NCI-H2196 (cell line): ENCODE measurements around the gene PTX3.

Experiments
- DNase-seq: peaks from one replicate; lab custom pipeline; 2025; ENCODE audit not compliant: unreplicated experiment; lab: John Stamatoyannopoulos, UW

PTX3 gene

DNA sequence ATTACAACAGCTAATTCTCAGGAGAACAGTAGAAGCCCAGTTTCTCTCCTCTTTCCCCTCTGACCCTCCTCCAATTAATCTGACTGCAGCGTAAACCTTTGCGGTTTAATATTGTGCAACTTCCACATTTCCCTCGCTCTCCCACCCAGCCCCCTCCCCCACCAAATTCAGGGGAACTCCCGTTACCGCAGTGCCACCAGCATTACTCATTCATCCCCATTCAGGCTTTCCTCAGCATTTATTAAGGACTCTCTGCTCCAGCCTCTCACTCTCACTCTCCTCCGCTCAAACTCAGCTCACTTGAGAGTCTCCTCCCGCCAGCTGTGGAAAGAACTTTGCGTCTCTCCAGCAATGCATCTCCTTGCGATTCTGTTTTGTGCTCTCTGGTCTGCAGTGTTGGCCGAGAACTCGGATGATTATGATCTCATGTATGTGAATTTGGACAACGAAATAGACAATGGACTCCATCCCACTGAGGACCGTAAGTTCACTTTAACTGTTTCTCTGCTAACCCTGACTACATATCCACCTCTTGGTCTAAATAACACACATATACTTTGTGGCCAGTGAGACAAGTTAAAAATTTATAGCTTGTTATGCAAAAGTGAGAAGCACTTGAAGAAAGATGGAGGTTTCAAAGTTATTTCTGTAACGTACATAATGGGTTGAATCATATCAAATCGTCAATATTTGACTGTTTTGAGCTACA, at the start of gene PTX3:
Gene PTX3 (plus strand): TSS at position 268 of the 709 bp plus-strand sequence. CDS start 84 bp downstream, at position 352.
- no peak for DNase-seq

DNA sequence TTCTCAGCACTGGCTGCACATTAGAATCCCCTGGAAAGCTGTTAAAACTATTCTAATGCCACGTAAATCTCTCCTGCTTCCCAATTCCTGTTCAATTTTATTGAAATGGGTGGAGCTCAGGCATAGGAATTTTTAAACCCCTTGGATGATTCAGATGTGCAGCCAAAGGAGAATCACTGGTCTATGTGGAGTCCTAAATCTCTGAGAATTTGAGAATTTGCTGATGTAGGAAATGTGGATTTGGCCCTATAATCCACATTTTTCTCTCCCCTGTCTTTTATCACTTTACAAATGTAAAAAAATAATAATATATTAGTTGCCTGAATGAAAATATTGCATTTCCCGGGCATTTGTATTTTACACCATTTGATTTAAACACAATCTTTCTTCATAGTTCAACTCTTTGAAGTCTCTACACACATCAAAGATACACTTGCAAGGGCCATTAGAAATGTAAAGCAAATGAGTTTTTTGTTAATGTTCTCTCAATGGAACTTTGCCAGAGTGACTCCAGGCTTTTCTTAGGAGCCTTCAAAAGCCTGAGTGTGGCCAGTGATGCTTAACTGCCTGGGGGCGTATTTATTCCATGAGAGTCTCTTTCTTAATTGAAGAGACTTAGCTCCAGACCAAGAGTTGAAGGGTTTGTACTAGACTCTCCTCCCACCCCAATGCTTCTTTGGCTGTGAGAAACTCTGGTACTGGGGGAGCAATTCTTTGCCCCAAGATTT, 48.8 kb upstream of the PTX3 start:
- no peak for DNase-seq

DNA sequence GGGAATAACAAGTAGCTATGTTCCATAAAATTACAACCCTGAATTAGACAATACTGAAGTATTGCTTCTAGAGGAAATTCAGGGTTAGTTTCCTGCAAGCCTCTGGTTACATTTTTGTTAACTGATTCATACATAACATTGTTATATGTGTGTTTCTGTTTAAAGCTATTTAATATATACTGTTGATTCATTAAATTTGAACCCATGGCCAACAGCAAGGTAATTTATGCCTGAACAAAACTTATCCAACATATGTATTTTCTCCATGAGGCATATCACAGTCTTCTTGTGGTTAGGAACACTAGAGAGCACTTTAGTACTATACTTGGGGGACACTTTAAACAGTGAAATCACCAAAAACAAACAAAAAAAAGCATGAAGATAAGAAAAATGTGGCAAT, 47.7 kb upstream of the PTX3 start:
- DNase-seq, result no peak

DNA sequence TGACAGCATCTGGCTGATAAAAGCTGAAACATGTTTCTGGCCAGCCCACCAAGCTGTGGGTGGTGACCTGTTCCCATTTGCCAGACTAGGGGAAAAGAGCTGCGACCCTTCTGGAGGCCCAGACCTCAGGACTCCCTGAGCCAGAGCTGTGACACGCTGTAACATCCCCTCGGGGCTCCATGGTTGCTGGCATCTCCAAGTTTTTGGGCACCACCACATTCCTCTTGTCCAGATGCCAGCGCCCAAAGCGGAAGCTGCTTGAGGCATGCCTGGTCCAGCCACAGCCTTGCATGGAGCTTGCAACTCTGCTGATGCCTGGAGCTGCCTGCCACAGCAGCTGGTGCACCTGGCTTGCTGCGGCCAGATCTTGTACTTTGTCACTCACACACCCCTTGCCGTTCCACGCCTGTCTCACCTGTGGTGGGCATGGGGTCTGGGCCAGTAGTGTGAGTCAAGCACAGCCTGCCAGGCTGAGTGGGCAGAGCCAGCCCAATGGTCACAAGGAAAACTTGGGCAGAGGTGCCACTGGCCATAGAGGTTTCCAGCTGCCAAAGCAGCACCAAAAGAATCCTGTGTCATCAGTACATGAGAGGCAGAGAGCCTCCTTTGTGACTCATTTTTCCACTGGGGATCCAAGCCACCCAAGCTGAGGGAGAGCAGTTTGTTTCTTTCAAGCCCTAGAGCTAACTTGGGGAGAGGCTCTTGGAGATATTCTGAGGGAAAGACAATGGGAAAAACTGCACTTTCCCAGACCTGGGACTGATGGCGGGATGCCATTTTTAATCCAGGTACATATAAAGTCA, 45.7 kb upstream of the PTX3 start:
- no peak for DNase-seq

DNA sequence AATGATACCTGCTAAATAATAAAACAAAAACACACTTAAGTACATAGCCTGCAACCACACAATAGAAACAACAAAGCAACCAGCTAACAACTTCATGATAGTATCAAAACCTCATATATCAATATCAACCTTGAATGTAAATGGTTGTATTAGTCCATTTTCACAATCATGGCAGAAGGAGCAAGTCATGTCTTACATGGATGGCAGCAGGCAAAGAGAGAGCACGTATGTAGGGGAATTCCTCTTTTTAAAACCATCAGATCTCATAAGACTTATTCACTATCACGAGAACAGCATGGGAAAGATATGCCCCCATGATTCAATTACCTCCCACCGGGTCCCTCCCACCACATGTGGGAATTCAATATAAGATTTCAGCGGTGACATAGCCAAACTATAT, 44.5 kb upstream of the PTX3 start:
- no peak for DNase-seq

DNA sequence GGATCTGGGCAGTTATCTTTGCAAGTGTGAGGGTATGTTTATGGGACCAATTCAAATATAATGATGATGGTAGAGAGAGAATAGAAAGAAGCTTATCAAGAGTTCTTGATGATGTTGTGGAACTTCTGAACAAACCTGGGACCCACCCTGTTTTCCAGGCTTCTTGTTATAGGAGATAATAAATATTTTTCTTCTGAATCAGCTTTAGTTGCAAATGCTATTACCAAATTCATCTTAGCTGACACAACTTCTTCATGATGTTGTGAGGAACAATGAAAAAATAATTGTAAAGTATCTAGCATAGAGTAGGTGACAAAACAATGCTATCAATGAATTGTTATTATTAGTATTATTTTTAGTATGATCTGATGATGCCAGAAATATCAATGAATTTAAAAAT, 43.5 kb upstream of the PTX3 start:
- DNase-seq, result no peak

DNA sequence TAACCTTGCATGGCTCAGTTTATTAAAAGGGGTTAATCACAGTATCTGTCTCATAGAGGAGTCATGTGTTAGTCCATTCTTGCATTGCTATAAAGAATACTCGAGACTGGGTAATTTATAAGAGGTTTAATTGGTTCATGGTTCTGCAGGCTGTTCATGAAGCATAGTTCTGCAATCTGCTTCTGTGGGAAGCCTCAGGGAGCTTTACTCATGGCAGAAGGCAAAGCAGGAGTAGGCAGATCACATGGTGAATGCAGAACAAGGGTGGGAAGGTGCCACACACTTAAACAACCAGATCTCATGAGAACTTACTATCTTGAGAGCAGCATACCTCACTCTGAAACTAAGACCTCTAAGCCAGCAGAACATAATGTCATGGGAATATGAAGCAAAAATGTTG, 42.2 kb upstream of the PTX3 start:
- DNase-seq, result no peak

DNA sequence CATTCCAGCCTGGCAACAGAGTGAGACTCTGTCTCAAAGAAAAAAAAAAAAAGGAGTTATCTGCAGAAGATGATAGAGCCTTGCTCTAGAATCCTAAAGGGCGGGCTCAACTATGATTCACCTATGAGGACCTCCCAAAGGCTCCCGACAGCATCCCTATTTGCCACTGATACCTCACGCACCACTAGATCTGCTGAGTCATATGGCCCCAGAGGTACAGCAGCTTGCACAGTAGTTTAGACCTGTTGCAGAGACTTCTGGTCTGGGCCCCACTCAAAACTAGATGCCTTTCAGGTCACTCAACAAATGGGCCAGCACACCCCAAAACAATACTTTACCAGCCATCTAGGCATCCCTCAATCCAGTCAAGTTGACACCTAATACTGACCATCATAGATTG, 38.1 kb upstream of the PTX3 start:
- DNase-seq, result no peak

DNA sequence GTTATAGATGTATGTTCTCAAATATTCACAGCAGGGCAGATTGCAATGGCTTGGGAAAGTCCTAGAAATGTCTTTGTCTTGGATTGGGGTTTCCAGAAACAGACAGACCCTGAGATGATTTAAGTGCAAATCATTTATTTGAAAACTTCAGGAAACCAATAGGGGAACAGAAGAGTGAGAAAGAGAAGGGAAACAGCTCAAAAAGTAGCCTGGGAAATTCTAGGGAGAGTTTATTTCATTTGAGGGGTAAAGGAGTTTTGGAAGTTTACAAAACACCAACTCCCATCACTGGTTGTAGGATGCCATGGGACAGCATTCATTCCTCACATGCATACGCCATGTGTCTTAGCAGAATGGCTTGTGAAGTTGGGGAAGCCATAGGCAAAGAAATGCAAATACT, 32.3 kb upstream of the PTX3 start:
- no peak for DNase-seq

DNA sequence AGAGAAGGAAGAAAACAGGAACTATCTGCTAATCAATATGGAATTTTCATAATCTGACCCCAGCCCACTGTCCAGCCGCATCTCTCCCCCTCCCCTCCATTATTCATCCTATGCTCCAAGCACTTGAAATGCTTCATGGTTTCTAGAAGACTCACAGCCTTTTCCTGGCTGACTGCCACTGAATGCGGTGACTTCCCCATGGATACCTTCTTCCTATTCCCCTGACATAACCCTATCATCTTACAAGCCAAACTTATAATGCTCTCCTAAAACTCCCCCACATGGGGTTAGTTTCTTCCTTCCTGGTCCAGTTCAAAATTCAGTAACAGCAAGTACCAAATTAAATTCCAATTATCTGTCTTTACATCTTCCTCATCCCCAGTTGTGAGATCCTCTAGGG, 31.2 kb upstream of the PTX3 start:
- no peak for DNase-seq

DNA sequence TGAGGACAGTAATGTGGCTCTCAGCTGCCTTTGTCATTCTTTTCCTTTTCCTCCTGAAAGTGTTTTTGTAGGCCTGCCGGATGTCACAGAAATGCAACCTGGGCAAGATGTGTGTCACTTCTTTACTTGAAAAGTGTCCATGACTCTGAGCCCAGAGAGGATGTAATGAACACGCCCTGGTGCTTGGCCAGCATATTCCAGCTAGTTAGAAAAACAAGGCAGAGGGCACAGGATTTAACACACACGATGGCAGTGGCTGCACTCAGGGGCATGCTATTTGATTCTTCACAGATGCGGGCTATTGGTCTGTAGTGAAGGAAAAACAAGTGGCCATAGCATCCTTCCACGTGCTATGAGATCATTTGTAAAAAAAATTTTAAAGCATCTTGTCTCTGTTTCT, 30.3 kb upstream of the PTX3 start:
- no peak for DNase-seq

DNA sequence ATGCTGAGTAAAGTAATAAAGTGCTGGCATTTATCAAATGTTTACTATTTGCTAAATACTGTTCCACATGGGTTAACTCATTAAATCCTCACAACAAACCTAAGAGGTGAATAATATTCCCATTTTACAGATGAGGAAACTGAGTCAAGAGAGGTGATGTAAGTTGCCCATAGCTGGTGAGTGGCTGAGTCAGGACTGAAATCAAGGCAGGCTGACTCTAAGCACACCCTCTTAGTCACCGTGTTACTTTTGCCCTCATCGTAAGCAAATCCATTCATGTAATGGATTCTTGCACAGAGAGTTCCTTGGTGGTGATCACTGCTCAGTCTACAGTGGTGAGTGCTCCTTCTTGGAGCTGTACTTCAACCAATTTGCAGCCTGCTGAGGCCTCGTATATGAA, 28.9 kb upstream of the PTX3 start:
- no peak for DNase-seq

DNA sequence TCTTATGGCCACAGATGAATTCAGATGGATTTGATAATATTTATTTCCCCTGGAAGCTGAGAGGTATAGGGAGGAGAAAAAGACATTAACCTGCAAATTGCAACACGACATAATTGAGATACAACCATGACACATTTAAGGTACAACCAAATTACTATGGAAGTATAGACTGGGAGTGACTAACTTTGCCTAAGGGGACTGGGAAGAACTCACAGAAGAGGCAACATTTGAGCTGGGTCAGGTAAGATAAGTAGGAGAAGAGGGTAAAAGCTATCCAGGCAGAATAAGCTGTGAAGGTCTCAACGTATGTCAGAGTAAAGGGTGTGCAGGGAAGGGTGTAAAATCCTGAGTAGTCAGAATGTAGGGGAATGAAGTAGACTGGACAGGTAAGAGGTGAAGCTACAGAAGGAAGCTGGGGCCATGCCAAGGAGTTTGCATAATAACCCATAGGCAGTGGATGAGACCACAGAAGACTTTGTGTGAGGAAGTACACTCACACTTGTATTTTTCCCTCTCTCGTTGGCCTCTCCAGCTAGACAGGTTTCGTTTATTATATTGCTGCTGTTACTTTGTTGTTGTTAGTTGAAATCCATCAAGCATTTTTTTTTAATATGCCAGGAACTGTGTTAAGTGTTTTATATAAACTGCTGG, 28.0 kb upstream of the PTX3 start:
- DNase-seq, result no peak

DNA sequence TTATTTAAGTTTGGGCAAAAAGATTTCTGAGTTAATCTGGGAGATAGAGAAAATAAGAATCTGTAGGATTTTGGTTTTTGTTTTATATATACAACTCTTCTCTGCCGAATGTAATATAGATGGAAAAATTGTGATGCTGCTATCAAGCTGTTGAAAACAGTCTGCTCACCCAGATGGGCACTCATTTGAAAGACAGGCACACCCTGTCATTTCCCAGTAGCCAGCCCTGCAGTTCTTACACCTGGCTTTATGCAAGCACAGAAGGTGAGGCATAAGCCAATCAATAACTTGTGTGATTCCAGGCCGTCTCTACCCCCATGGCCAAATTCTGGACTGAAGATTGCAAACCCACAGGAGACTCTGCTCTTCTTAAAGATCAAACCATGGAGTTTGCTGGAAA, 27.1 kb upstream of the PTX3 start:
- DNase-seq, result no peak

DNA sequence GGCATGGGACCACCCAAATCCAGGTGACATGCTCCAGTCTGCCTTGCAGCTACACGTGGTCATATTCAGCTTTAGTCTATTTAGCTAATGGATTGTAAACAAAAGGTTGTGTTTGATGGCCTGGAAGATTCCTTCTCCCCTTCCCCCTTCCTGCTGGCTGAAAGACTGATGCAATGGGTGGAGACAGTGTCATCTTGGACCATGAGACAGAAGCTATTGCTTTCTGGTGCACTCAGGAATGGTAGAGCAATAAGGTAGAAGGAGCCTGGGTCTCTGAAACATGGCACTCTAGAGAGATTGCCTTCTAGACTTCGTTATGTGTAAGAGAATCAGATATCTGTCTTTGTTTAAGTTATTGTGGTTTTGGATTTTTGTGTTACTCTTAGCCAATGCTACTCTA, 25.7 kb upstream of the PTX3 start:
- DNase-seq, result no peak

DNA sequence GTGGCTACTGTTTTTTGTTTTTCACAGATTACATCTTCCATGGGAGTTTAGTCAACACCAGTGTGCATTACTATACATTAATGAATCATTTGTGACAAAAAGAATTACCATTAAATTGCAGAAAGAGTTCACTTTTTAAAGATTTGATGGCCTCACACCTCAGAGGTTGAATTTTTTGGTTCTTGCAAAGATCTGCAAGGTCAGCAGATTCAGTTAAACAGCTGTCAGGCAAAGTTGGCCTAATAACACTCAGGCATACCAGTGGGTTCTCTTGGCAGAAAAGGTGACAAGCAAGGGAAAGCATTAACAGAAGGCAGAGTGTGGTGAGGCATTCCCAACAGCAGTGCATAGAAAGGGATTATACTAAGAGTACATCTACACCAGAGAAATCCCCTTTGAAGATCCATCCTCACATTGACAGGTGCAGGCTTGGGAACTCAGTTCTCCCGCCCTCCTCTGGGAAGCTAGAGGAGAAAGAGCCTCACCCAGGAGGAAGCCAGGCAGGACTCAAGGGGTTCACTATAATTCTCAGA, 24.3 kb upstream of the PTX3 start:
- DNase-seq, result no peak

DNA sequence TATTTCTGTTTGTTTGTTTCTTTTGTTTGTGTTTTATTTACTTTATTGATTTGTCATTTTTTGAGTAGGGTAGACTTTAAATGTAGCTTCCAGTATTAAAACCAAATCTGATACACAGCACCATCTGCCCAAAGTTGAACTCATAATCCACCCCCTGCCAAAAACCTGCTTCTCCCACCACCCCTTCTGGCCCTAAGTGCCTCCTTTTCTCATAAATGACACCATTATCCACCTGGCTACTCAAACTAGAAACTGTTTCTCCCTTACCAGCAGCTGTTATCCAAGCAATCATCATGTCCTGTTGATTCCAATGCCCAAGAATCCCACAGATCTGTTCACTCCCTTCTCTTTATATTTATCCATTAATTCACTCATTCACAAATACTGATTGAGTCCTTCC, 21.8 kb upstream of the PTX3 start:
- DNase-seq, result no peak

DNA sequence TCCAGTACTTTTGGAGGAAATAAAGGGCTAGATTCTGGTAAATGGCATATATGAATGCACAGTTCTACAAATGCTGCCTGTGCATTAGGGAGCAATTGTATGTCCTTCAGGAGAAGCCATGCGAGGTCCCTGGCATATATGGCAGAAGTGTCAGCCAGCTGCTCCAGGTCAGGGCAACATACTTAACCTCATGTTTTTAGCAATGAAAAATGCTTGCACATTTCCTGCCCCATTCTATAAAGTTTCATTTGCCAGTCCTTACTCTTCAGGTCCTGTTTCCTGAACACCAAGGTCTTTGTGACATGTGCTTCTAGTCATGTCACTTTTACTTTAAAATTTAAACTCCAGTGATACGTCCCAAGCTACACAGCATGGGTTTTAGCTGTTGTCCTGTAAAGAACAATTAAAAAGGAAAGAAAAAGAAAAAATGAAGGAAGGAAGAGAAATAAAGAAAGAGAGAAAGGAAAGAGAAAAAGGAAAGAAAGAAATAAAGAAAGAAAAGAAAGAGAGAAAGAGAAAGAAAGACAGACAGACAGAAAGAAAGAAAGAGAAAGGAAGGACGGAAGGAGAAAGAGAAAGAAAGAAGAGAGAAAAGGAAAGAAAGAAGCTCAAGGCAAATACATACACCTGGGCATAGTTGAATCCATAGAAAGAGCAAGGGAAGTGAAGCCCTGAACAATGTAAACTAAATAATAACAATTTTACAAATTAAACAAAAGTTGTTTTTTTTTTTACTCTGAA, 20.1 kb upstream of the PTX3 start:
- no peak for DNase-seq

DNA sequence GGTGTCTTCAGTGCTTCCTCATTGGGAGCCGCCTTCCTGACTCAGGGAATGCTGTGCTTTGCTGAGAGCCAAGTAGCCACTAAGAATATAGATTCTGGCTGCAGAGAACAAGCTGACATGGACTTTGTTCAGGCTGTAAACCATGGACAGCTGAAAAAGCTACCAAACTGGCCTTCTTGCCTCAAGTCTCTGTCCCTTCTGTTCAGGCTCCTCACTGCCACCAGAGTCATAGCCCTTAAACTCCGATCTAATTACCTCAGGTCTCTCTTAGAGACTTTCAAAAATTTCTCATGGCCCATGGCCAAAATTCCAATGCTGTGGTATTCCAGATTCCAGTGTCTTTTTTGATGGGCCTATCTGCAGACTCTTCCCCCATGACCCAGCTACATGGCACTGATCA, 19.4 kb upstream of the PTX3 start:
- DNase-seq, result no peak

DNA sequence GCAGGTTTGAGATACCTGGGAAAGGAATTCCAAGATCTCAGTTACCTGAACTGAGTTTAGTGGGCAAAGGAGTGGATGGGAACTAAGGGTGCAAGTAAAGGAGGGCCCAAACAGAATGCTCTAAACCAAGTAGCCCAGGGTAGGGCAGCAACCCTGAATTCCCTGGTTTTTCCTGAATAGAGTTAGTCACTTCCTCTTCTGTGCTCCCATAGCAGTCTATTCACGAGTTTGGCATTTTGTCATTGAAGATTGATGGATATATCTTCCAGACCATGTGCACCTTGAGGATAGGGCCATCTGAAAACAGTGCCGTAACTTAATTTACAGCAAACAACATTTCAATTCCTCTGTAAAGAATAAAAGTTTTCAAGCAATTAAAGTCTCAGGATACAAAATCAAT, 18.5 kb upstream of the PTX3 start:
- no peak for DNase-seq
